Body of pancreas (tissue), 4 donors: ENCODE data around the gene CDK16. TPM values are rescaled to one million over a fixed set of nuclear protein-coding genes. Genes with fewer than 3 reads are reported as not detected.

Experiments
- ATAC-seq: fragments of 150-250 bp; one replicate; pipeline ENCODE4 v1.9.1; 2016
- DNase-seq, 4 donors: peaks; one replicate each; pipeline ENCODE4 v3.0.0-alpha.2; 2019
- H3K27ac ChIP-seq, 4 donors: fragments of 200-600 bp; sonication (generic); 1 replicate in 3 of 4; 2 replicates in 1 of 4; pipeline versions ENCODE4 v1.5.1 to v1.6.1; 2016 to 2019; ENCODE audit warnings: mild to moderate bottlenecking in 1 of 4, mixed read lengths in 1 of 4, moderate library complexity in 1 of 4
- H3K27me3 ChIP-seq, 2 donors: fragments of 200-600 bp; sonication (generic); one replicate each; pipeline ENCODE4 v1.6.0; 2016; ENCODE audit warnings: mild to moderate bottlenecking in 1 of 2
- H3K36me3 ChIP-seq, 2 donors: fragments of 200-600 bp; sonication (generic); replicated peaks in 1 of 2; 2 replicates each; pipeline ENCODE4 v1.5.1; 2016; ENCODE audit warnings: low read depth in 2 of 2; ENCODE audit not compliant: insufficient read depth in 1 of 2
- H3K4me1 ChIP-seq: fragments of 200-600 bp; sonication (generic); one replicate; pipeline ENCODE4 v1.6.0; 2016
- H3K4me3 ChIP-seq, 2 donors: fragments of 200-600 bp; sonication (generic); 1 replicate in 1 of 2; 2 replicates in 1 of 2; pipeline ENCODE4 v1.5.1; 2016 to 2019
- H3K9me3 ChIP-seq, 3 donors: fragments of 200-600 bp; sonication (generic); 1 replicate in 2 of 3; 2 replicates in 1 of 3; pipeline ENCODE4 v1.5.1; 2016
- CTCF ChIP-seq, 7 experiments: fragments of 450-650 bp in 4 of 7; fragments of 200-600 bp in 3 of 7; sonication (generic) in 3 of 7; IDR thresholded peaks; one replicate each; pipeline ENCODE4 v1.5.1; 2016 to 2019; ENCODE audit warnings: antibody characterized with exemption in 7 of 7
- POLR2A ChIP-seq, 3 donors: fragments of 450-650 bp; IDR thresholded peaks; one replicate each; pipeline ENCODE4 v1.6.1; 2016; ENCODE audit warnings: antibody characterized with exemption in 3 of 3, mild to moderate bottlenecking in 2 of 3
- WGBS, 2 donors: methylation state at CpG; one replicate each; pipeline ENCODE4 v1.1.5; 2017; 5-methylcytosine and 5-hydroxymethylcytosine counted together
- intact Hi-C: fragments of 100-400 bp; cut with DNase I; formaldehyde crosslinking; loops from one replicate; pipeline ENCODE4 v1.15.1; 2023
- total RNA-seq, 2 donors: library from RNA; depleted of rRNA; stranded (reverse); fragments of >200 nt; gene quantifications; one replicate each; pipeline ENCODE4 v1.1.0, GENCODE V29; 2016

CDK16 gene
- total RNA-seq, 2 donors from 2014 or later = 53.2 to 83.4 TPM

DNA sequence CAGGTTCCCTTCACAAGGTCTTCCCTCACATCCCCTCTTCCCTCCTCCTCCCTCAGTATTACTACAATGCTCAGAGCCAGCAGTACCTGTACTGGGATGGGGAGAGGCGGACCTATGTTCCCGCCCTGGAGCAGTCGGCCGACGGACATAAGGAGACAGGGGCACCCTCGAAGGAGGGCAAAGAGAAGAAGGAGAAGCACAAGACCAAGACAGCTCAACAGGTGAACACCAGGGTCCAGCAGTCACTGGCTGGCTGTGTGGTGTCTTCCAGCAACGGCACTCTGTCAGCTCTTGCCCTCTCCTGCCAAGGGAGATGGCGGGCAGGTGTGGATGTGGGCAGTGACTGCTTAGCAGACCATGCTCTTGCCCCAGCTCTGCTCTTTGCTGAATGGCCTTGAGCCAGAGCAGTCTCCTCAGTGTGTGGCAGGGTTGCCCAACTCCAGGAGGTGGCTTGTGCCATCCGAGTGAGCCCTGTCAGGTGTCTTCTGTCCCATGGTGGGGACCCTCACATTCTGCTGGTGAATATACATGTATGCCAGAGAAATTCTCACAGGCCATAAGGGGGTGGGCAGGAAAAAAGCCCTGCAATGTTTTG, 36.3 kb upstream of the CDK16 start:
- no peak for TF ChIP-seq CTCF (IDR thresholded peaks at IDR 0.05)
- Histone ChIP-seq H3K27me3 (no peaks in the 10 kb centered on the region), H3K4me3 (no peak overlapping the region), H3K9me3 (no peaks in the 10 kb centered on the region), H3K36me3 (peaks cover 0 to 9% of the 10 kb centered on the region in 2 donors), H3K4me1 (no peaks in the 10 kb centered on the region), H3K27ac (no peak overlapping the region)
- WGBS, 2 donors = 82 to 93% methylated on average over 5 to 8 of the region's 9 CpGs
- no peak for DNase-seq
- intact Hi-C loops = loop anchor here (10.0 kb wide), 2 partner anchors 193 to 343 kb away; partner anchors contain the start of gene ZNF157
- no peak for ATAC-seq

- intact Hi-C loops = loop anchor here (10.0 kb wide), 2 partner anchors 190 to 340 kb away; partner anchors contain the start of gene ZNF157
- no peaks in the 10 kb centered on the region for H3K4me1 ChIP-seq
- no peaks in the 10 kb centered on the region for H3K9me3 ChIP-seq
- no peaks in the 10 kb centered on the region for H3K27me3 ChIP-seq
- ATAC-seq (no peak), DNase-seq (no peak)
- no peak overlapping the region for H3K4me3 ChIP-seq
- TF ChIP-seq POLR2A (IDR thresholded peaks at IDR 0.05) (no peak), CTCF (IDR thresholded peaks at IDR 0.05) (no peak)
- 100% methylated on average over 1 to 4 of the region's 4 CpGs for WGBS, 2 donors
- H3K36me3 ChIP-seq = peaks cover 0 to 9% of the 10 kb centered on the region in 2 donors
- H3K27ac ChIP-seq = no peak overlapping the region
Measured at GRCh38 chrX:47184486-47184885, 34.0 kb upstream of the CDK16 start.

DNA sequence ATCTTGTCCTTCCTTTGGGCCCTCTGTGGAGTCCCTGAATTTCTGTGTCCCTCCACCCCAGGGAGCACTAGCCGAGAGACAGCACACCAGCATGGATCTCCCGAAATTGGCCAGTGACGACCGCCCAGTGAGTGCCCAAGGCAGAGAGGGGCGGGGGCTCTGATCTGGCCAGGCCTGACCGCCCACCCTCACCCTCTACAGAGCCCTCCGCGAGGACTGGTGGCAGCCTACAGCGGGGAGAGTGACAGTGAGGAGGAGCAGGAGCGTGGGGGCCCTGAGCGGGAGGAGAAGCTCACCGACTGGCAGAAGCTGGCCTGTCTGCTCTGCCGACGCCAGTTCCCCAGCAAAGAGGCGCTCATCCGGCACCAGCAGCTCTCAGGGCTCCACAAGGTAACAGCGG, 33.2 kb upstream of the CDK16 start:
- WGBS, 2 donors = 92% methylated on average over 11 of the region's 17 CpGs; no CpG with 5 or more reads in 1 of the 2 donors
- H3K9me3 ChIP-seq = no peaks in the 10 kb centered on the region
- H3K4me3 ChIP-seq = no peak overlapping the region
- intact Hi-C loops = loop anchor here (10.0 kb wide), 2 partner anchors 190 to 340 kb away; partner anchors contain the start of gene ZNF157
- H3K27me3 ChIP-seq = no peaks in the 10 kb centered on the region
- ATAC-seq (no peak), DNase-seq (no peak)
- no peaks in the 10 kb centered on the region for H3K4me1 ChIP-seq
- no peak overlapping the region for H3K27ac ChIP-seq
- H3K36me3 ChIP-seq = peaks cover 0 to 9% of the 10 kb centered on the region in 2 donors
- TF ChIP-seq POLR2A (IDR thresholded peaks at IDR 0.05) = no peak
- no peak for TF ChIP-seq CTCF (IDR thresholded peaks at IDR 0.05)

GRCh38 chrX:47186096-47186740, 32.3 kb upstream of the CDK16 start:
- Histone ChIP-seq H3K27me3 (no peaks in the 10 kb centered on the region), H3K4me3 (no peak overlapping the region)

More at GRCh38 chrX:47186096-47186740, 32.3 kb upstream of the CDK16 start:
- DNase-seq = no peak
- WGBS, 2 donors = 92 to 96% methylated on average over 4 to 15 of the region's 27 CpGs
- peaks cover 0 to 9% of the 10 kb centered on the region in 2 donors for H3K36me3 ChIP-seq
- intact Hi-C loops = loop anchor here (10.0 kb wide), 2 partner anchors 189 to 339 kb away; partner anchors contain the start of gene ZNF157
- no peaks in the 10 kb centered on the region for H3K4me1 ChIP-seq
- H3K27ac ChIP-seq = no peak overlapping the region
- no peak for ATAC-seq
- H3K9me3 ChIP-seq = no peaks in the 10 kb centered on the region
- TF ChIP-seq CTCF (IDR thresholded peaks at IDR 0.05) = no peak
- TF ChIP-seq POLR2A (IDR thresholded peaks at IDR 0.05) = no peak
